ENCODE measurements around the gene PAPSS1. TPM values are rescaled to one million over a fixed set of nuclear protein-coding genes. Genes with fewer than 3 reads are reported as not detected.
A peak's percentile ranks its signal among the peaks of the same experiment; 100 is the strongest.

The PAPSS1 gene
- total RNA-seq: 44.7 and 60.3 TPM in 2 replicates

- Histone ChIP-seq H3K36me3 (ENCODE audit: control insufficient read depth, insufficient read depth, low read length) (no peaks in the 10 kb centered on the region), H3K27me3 (ENCODE audit: control insufficient read depth, insufficient read depth, low read length) (no peaks in the 10 kb centered on the region), H3K4me3 (ENCODE audit: low read depth, low read length) (peak within 1 kb of the TSS; percentile 95)
- TF ChIP-seq, protein P1, sequence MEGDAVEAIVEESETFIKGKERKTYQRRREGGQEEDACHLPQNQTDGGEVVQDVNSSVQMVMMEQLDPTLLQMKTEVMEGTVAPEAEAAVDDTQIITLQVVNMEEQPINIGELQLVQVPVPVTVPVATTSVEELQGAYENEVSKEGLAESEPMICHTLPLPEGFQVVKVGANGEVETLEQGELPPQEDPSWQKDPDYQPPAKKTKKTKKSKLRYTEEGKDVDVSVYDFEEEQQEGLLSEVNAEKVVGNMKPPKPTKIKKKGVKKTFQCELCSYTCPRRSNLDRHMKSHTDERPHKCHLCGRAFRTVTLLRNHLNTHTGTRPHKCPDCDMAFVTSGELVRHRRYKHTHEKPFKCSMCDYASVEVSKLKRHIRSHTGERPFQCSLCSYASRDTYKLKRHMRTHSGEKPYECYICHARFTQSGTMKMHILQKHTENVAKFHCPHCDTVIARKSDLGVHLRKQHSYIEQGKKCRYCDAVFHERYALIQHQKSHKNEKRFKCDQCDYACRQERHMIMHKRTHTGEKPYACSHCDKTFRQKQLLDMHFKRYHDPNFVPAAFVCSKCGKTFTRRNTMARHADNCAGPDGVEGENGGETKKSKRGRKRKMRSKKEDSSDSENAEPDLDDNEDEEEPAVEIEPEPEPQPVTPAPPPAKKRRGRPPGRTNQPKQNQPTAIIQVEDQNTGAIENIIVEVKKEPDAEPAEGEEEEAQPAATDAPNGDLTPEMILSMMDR (IDR thresholded peaks at IDR 0.05; ENCODE audit: insufficient read depth, low read length, poor library complexity, severe bottlenecking): no peak
- peak; percentile 82 for DNase-seq (ENCODE audit: low read depth)
Observed at GRCh38 chr4:107719922-107720722, at the start of gene PAPSS1. Gene PAPSS1, minus strand, starts transcription at chr4:107720234. Its CDS starts 55 bp downstream, at chr4:107720179.

GRCh38 chr4:107760281-107760947, 40.4 kb upstream of the PAPSS1 start:
- no peaks in the 10 kb centered on the region for H3K27me3 ChIP-seq (ENCODE audit: control insufficient read depth, insufficient read depth, low read length)
- DNase-seq (ENCODE audit: low read depth): no peak
- TF ChIP-seq, protein P1 (IDR thresholded peaks at IDR 0.05; ENCODE audit: insufficient read depth, low read length, poor library complexity, severe bottlenecking): peak; percentile 23
- H3K4me3 ChIP-seq (ENCODE audit: low read depth, low read length): no peak overlapping the region
- no peaks in the 10 kb centered on the region for H3K36me3 ChIP-seq (ENCODE audit: control insufficient read depth, insufficient read depth, low read length)

GRCh38 chr4:107757864-107758476, 37.9 kb upstream of the PAPSS1 start:
- no peak for DNase-seq (ENCODE audit: low read depth)
- no peaks in the 10 kb centered on the region for H3K36me3 ChIP-seq (ENCODE audit: control insufficient read depth, insufficient read depth, low read length)
- H3K27me3 ChIP-seq (ENCODE audit: control insufficient read depth, insufficient read depth, low read length): no peaks in the 10 kb centered on the region
- TF ChIP-seq, protein P1 (IDR thresholded peaks at IDR 0.05; ENCODE audit: insufficient read depth, low read length, poor library complexity, severe bottlenecking): peak; percentile 20
- no peak overlapping the region for H3K4me3 ChIP-seq (ENCODE audit: low read depth, low read length)

GRCh38 chr4:107757283-107757682, 37.2 kb upstream of the PAPSS1 start:
- H3K4me3 ChIP-seq (ENCODE audit: low read depth, low read length): no peak overlapping the region

DNA sequence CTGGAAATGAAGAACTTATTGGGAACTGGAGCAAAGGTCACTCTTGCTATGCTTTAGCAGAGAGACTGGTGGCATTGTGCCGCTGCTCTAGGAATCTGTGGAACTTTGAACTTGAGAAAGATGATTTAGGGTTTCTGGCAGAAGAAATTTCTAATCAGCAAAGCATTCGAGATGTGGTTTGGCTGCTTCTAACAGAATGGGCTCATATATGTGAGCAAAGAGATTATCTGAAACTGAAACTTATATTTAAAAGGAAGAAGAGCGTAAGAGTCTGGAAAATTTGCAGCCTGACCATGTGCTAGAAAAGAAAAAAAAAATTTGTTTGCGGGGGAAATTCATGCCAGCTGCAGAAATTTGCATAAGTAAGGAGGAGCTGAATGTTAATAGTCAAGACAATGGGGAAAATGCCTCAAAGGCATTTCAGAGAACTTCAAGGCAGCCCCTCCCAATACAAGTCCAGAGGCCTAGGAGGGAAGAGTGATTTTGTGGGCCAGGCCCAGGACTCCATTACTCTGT, 35.9 kb upstream of the PAPSS1 start:
- DNase-seq (ENCODE audit: low read depth): no peak
- Histone ChIP-seq H3K4me3 (ENCODE audit: low read depth, low read length) (no peak overlapping the region), H3K36me3 (ENCODE audit: control insufficient read depth, insufficient read depth, low read length) (no peaks in the 10 kb centered on the region), H3K27me3 (ENCODE audit: control insufficient read depth, insufficient read depth, low read length) (no peaks in the 10 kb centered on the region)
- TF ChIP-seq, protein P1 (IDR thresholded peaks at IDR 0.05; ENCODE audit: insufficient read depth, low read length, poor library complexity, severe bottlenecking): no peak

More at GRCh38 chr4:107757283-107757682, 37.2 kb upstream of the PAPSS1 start:
- TF ChIP-seq, protein P1 (IDR thresholded peaks at IDR 0.05; ENCODE audit: insufficient read depth, low read length, poor library complexity, severe bottlenecking): no peak
- DNase-seq (ENCODE audit: low read depth): no peak
- no peaks in the 10 kb centered on the region for H3K36me3 ChIP-seq (ENCODE audit: control insufficient read depth, insufficient read depth, low read length)
- no peaks in the 10 kb centered on the region for H3K27me3 ChIP-seq (ENCODE audit: control insufficient read depth, insufficient read depth, low read length)
